CD4-positive, alpha-beta T cell treated with Interleukin-6 at 100 ng/mL for 8 hours (primary cell): ENCODE results near the gene FAM200C.
A peak's percentile ranks its signal among the peaks of the same experiment; 100 is the strongest.
"Not testable (repeated sequence)": the region's sequence is repeated elsewhere in the genome, so short reads cannot be mapped to it uniquely, and the experiment has no call there.

Experiments used
- DNase-seq: peaks from one replicate; pipeline ENCODE4 v3.0.0-alpha.2; 2020; ENCODE audit warnings: mixed read lengths, low spot score

FAM200C gene

GRCh38 chr5:160399402-160400353 is at the start of gene FAM200C:
Gene FAM200C (minus strand): TSS chr5:160400054. CDS start chr5:160395490, 4,564 bp downstream.
- peak; percentile 65 for DNase-seq

GRCh38 chr5:160449458-160449857 is 49.6 kb upstream of the FAM200C start:
- DNase-seq, result no peak

DNA sequence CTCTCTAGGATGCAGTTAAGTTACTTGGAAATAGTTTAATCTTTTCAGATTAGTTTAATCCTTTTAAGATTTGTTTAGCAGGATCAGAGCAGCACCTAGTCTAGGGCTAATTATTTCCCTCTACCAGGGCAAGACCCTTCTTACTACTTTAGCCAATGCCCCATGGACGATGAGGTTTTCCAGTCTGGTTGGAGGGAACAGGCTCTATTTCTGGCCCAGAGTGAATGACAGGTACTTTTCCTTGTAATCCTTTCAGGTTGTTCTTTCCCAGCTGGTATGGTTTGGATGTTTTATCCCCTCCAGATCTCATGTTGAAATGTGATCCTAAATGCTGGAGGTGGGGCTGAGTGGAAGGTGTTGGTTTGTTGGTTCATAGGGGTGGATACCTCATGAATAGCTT is 49.0 kb upstream of the FAM200C start:
- DNase-seq, result no peak

GRCh38 chr5:160445751-160446150 is 45.9 kb upstream of the FAM200C start:
- no peak for DNase-seq

DNA sequence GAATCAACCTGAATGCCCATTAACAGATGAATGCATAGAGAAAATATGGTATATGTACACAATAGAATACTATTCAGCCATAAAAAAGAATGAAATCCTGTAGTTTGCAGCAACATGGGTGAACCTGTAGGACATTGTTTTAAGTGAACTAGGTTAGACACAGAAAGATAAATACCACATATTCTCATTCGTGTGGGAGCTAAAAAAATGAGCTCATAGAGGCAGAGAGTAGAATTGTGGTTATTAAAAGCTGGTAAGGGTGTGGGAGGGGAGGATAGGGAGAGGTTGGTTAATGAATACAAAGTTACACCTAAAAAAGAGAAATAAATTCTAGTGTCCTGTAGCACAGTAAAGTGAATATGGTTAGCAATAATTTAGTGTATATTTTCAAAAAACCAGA is 45.3 kb upstream of the FAM200C start:
- no peak for DNase-seq

DNA sequence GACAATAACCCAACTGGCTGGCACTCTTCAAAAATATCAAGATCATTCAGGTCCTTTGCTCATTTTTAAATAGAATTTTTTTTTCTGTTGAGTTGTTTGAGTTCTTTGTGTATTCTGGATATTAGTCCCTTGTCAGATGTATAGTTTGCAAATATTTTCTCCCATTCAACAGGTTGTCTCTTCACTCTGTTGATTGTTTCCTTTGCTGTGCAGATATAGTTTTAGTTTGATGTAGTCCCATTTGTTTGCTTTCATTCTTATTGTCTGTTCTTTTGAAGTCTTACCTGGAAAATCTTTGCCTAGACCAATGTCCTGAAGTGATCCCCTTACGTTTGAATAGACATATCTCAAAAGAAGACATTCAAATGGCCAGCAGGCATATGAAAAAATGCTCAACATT is 44.6 kb upstream of the FAM200C start:
- no peak for DNase-seq

- DNase-seq, result no peak
Observed at GRCh38 chr5:160442824-160443431, 43.1 kb upstream of the FAM200C start.

DNA sequence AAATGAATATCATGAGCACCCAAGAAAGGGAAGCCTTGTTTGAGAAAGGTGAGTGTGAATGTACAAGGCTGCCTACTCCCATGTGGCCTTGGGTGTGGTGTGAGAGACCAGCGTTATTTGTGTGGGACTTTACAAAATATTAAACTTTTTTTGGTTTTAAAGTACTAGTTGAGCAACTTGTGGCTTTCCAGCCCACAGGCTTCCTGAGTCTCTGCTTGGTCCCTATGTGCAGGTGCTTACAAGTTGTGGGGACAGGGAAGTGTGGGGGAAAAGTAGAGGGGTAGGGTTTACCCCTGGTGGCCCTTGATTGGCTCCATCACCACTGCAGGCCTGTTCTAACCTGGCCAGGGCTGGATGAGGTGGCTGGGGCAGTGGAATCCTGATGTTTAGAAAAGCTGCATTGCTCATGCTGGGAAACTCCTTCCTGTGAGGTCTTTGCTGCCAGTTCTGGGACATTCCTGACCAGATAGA is 41.5 kb upstream of the FAM200C start:
- DNase-seq, result no peak

DNA sequence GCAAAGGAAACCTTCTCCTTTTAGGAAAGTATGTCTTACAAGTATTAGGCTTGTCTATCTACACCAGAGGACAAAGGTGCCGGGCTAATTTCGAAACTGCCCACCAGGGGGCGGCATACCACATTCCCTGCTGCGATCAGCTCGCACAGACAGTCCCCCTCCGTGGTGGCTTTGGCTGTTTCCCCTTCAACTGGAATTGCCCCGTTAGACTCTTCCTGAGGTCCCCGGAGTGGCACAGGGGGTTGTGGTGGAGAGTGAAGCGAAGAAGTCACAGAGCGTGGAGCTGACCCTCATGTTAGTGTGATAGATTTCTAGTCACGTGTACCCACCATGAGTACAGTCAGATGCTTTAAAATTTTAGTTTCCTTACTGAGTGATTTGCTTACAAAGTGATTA is 39.3 kb upstream of the FAM200C start:
- peak; percentile 83 for DNase-seq

GRCh38 chr5:160438316-160439204 is 38.7 kb upstream of the FAM200C start:
- DNase-seq, result peak; percentile 71

DNA sequence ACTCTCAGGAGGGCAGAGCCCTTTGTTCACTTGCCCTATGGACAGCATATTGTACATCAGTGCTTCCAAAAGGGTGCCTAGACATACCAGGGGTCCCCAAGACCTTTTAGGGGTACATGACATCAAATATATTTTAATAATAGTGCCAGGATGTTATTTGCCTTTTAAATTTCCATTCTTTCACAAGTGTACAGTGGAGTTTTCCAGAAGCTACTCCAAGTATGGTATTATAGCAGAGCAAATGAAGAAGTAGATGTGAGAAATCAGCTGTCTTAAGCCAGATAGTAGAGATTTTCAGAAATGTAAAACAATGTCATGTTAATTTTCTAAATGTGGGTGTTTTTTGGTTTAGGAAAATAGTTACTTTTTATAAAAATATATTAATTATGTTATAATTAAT is 37.4 kb upstream of the FAM200C start:
- DNase-seq, result no peak

GRCh38 chr5:160436661-160437060 is 36.8 kb upstream of the FAM200C start:
- DNase-seq, result not testable (repeated sequence)

- no peak for DNase-seq
Observed at GRCh38 chr5:160436017-160436416, 36.2 kb upstream of the FAM200C start.

DNA sequence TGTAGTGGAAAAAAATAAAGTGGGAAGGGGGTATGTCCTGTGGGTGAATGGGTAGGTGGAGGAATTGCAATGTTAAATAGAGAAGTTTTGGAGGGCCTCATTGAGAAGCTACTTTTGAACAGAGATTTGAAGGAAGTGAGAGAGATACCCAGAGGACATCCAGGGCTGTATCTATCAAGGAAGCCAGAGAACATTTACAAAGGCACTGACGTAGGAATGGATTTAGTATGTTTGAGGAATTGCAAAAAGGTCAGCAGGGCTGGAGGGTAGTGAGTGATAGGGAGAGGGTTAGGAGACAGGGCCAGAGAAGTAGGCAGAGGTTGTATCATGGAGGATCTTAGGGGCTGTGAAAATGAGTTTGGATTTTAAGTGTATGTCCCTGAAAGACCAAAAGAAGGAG is 35.7 kb upstream of the FAM200C start:
- no peak for DNase-seq

DNA sequence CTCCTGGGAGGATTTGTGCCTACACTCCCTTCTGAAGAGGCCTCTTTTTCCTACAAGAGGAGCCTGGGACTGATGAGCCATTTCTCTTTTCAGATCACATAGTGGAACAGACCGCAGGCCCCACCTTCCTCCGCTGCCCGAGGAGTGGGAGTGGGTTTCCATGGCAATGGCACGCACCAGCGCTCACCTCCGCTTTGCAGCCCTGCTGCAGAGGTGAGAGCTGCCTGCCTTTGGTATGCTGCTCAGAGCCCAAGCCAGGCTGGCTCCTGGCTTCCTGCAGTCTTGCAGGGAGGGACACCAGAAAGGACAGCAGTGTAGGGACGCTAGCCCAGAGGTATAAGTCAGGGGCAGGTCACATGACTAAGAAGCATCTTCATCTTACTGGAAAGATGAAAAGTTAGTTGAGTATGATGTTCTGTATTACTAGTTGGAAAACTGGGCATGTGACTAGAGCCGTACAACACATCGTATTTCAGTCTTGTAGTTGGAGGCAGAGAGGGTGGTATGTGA is 34.2 kb upstream of the FAM200C start:
- DNase-seq, result no peak

- no peak for DNase-seq
Observed at GRCh38 chr5:160432787-160433186, 32.9 kb upstream of the FAM200C start.

DNA sequence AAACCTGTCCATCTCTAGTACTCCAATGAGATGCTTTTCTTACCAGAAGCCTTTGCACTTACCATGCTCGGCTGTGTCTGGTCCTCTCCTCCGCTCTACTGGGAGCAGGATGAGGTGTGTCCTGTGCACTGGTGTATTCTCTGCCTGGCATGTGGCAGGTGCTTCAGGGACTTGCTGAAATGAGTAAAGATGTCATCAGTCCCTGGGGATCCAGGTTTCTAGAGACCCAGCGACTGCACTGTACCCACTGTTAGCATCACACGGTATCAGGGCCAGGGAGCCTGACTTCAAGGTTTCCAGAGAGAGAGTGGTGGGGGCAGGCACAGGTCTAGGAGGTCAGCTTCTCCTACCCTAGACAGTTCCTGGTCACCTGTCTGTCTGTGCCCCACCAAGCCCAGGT is 32.3 kb upstream of the FAM200C start:
- no peak for DNase-seq

DNA sequence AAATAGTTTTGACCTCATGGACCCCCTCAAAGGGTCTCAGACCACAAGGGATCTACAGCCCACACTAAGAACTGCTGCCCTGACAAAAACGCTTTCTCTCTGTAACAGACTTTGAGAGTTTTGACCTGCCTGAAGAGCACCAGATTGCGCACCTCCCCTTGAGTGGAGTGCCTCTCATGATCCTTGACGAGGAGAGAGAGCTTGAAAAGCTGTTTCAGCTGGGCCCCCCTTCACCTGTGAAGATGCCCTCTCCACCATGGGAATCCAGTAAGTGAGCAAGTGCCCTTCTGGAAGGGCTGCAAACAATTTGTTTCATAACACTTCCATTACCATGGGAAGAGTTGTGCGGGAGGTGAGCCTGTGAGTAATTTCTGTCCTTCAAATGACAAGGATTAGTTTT is 27.8 kb upstream of the FAM200C start:
- no peak for DNase-seq

DNA sequence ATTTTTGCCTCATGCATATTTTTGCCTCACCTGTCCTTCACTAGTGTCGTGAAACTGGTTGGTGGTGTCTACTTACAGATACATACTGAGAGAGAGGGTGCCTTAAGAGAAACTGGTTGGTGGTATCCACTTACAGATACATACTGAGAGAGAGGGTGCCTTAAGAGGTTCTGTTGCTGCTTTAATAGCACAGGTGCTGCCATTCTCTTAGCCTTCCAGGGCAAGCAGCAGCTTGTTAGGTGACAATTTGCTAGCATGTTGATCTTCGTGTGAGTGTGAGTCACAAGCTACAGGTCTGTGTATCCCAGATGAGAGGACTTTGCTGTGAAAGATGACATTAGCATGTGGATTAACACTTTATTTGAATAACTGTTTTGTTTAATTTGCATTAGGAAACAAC is 23.2 kb upstream of the FAM200C start:
- no peak for DNase-seq

DNA sequence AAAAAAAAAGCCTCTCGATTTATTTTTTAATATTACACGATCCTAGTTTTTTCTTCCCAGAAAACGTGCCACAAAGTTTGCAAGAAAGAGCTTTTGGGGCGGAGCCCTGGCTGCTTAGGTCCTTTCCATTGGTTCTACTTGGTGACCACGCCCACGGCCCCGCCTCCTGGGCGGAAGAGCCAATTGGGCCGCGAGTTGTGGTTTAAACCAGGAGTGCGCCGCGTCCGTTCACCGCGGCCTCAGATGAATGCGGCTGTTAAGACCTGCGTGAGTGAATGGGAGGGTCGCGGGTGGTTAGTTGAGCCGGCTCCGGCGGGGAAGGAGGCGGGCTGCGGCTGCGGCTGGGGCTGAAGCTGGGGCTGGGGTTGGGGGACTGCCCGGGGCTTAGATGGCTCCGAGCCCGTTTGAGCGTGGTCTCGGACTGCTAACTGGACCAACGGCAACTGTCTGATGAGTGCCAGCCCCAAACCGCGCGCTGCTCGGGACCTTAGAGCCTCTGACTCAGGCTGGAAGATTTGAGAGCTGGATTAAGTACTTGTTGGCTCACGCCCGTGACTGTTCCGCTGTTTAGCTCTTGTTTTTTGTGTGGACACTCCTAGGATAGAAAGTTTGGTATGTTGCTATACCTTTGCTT is 21.9 kb upstream of the FAM200C start, which contains the start of gene PTTG1:
Gene PTTG1 (plus strand): TSS at position 231 of the 634 bp plus-strand sequence. CDS start 458 bp downstream, outside the sequence.
- DNase-seq, result peak; percentile 91

DNA sequence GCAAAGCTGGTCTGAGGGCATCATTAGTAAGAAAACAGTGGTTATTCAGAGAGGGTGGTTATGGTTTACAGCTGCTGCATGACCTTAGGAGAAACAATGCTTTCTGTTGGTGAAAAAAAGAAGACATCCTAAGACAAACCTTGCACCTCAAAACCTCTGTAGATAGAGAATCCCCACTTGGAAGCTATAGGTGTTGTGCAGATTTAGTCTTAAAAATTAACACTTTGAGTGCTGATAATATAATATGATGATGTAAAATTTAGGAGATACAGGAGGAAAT is 20.4 kb upstream of the FAM200C start:
- no peak for DNase-seq
